GM19455 (cell line): Measurements from ENCODE around the gene PLCD3.

Experiments used
- ATAC-seq: cut with Tn5 transposase; IDR thresholded peaks from one replicate; pipeline ENCODE4 v1.9.1; 2021; ENCODE audit not compliant: unreplicated experiment

The PLCD3 gene

GRCh38 chr17:45150911-45151809 lies 18.8 kb upstream of the PLCD3 start:
- no peak for ATAC-seq

GRCh38 chr17:45149669-45150664 lies 17.7 kb upstream of the PLCD3 start:
- ATAC-seq: no peak

GRCh38 chr17:45149037-45149668 lies 16.8 kb upstream of the PLCD3 start:
- no peak for ATAC-seq

GRCh38 chr17:45148183-45149036 lies 16.1 kb upstream of the PLCD3 start, which contains the start of gene HEXIM1:
TSS of gene HEXIM1 (plus strand) at chr17:45148475. CDS start at chr17:45149191, 716 bp downstream.
- peak; percentile 59 for ATAC-seq

GRCh38 chr17:45147581-45148182 lies 15.4 kb upstream of the PLCD3 start:
- no peak for ATAC-seq

- ATAC-seq: no peak
Measured at GRCh38 chr17:45146890-45147580, 14.7 kb upstream of the PLCD3 start.

- ATAC-seq: no peak
Measured at GRCh38 chr17:45146592-45146889, 14.2 kb upstream of the PLCD3 start.

GRCh38 chr17:45146166-45146565 lies 13.9 kb upstream of the PLCD3 start:
- no peak for ATAC-seq

GRCh38 chr17:45145035-45145389 lies 12.7 kb upstream of the PLCD3 start:
- no peak for ATAC-seq

- ATAC-seq: no peak
Measured at GRCh38 chr17:45144199-45145034, 12.1 kb upstream of the PLCD3 start.

- ATAC-seq: no peak
Measured at GRCh38 chr17:45143767-45144198, 11.5 kb upstream of the PLCD3 start.

GRCh38 chr17:45143094-45143670 lies 10.9 kb upstream of the PLCD3 start:
- ATAC-seq: no peak

- no peak for ATAC-seq
Measured at GRCh38 chr17:45139533-45139920, 7.2 kb upstream of the PLCD3 start.

- no peak for ATAC-seq
Measured at GRCh38 chr17:45138911-45139532, 6.7 kb upstream of the PLCD3 start.

- ATAC-seq: no peak
Measured at GRCh38 chr17:45137561-45138305, 5.4 kb upstream of the PLCD3 start.

- ATAC-seq: no peak
Measured at GRCh38 chr17:45136846-45137560, 4.7 kb upstream of the PLCD3 start.
